Hematopoietic multipotent progenitor cell treated with erythropoietin and hydrocortisone succinate and interleukin-3 and kit ligand, for 8 days (in vitro differentiated cells): ENCODE results near the gene DHRS1.

Experiments used
- DNase-seq: peaks from one replicate; pipeline ENCODE4 v3.0.0-alpha.2; 2015

DHRS1 gene

GRCh38 chr14:24280797-24281460, 18.7 kb downstream of the DHRS1 start:
- no peak for DNase-seq

GRCh38 chr14:24279301-24280186, 20.0 kb downstream of the DHRS1 start:
- peak; percentile 87 for DNase-seq

GRCh38 chr14:24278424-24278823, 21.2 kb downstream of the DHRS1 start:
- DNase-seq = peak; percentile 64

- DNase-seq = peak; percentile 79
Measured at GRCh38 chr14:24277606-24278321, 21.8 kb downstream of the DHRS1 start.

GRCh38 chr14:24277071-24277470, 22.5 kb downstream of the DHRS1 start:
- no peak for DNase-seq

- DNase-seq = peak; percentile 72
Measured at GRCh38 chr14:24274101-24274543, 25.5 kb downstream of the DHRS1 start.

- peak; percentile 31 for DNase-seq
Measured at GRCh38 chr14:24273422-24273998, 26.1 kb downstream of the DHRS1 start.

- no peak for DNase-seq
Measured at GRCh38 chr14:24272467-24272866, 27.1 kb downstream of the DHRS1 start.

DNA sequence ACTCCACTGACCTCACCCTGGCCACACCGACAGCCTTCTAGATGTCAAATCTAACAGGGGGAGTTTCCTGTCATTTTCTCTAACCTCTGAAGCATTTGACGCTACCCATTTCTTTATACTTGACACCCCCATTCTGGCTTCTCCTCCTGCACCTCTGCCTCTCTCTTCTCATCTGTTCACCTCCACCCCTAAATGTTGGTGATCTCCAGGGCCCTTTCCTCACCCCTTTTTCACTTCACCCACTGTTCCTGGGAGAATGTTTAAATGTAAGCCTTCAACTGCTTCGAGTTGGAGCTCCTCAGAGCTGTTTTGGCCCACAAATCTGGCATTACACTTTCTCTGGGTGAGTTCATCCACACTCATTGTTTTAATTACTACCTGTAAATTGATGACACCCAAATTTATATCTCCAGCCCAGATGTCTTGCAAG, 27.7 kb downstream of the DHRS1 start:
- DNase-seq = no peak

DNA sequence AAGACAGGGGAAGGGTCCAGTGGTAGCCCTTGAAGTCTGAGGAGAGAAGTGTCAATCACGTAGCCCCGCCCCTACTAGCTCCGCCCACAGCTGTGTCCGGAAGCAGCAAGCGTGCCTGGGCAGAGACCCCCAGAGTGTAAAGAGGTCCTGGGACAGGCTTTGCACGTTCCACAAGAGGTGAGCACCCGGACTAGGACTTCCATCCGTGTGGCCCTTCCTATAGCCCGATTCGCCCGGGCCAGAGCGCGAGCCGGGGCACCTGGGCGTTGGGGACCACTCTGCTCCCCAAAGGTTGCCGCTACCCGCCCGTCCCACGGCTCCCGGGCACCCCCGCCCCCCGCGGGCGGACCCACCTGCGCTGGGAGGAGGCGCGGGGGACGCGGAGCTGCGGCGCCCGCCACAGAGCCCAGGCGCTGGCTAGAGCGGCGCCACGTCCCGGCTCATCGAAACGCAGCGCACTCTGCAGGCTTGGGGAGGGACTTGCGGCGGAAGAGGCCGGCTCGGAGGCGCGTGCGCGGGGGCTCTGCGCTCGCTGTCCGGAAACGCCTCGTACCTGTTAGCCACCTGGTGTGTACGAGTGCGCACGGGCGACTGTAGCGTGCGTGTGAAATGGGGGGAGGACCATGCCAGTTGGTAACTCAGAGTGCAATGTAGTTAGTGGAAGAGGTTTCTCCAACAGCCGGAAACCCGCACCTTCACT, 28.3 kb downstream of the DHRS1 start, which contains the start of gene RABGGTA:
Gene RABGGTA (minus strand): TSS at position 464 of the 700 bp plus-strand sequence. CDS start 482 bp downstream, outside the sequence.
- DNase-seq = peak; percentile 90

- no peak for DNase-seq
Measured at GRCh38 chr14:24270537-24271133, 28.9 kb downstream of the DHRS1 start.

DNA sequence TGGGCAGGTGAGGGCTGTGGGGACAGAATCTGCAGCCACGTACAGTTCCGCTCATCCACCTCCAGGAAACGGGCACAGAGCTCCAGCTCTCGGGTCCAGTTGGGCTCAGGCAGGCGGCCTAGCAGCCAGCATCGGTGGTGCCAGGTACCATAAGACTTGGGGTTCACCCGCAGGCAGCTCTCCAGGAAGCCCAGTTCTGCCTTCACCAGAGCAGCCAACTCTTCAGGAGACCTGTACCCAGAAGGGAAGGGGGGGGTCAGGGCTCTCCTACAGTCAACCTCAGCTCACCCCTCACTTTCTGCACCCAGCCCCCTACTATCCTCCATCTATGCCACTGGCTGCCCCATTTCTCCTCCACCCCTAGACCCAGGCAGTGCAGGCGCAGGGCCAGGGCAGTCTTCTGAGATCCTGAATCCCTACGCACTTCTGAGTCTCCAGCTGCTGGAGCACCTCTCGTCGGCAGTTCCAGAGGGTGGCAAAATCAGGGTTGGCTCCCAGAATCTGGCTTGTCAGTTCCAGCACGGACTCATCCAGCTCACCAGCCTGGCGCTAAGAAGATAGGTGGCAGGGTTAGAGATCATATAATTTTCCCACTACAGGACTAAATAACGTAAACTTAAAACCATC, 29.6 kb downstream of the DHRS1 start:
- DNase-seq = no peak

DNA sequence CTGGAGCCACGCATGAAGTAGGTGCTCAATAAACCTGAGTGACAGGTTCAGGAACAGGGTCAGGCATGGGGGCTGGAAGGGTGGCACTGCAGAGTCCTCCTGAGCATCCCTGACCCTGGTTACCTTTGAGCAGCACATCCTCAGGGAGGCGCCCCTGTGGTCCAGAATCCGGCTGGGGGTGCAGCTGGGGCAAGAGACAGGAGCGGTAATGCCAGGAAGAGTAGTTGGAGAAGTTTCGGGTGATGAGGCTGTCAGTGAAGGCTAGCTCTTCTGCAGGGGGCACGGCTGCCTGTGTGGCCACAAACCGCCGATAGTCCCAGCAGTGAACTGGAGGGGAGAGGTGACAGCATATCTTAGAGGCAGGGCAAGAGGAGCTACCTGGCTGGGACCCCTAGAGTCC, 30.2 kb downstream of the DHRS1 start:
- DNase-seq = no peak

- DNase-seq = no peak
Measured at GRCh38 chr14:24268225-24268624, 31.4 kb downstream of the DHRS1 start.

GRCh38 chr14:24267516-24267915, 32.1 kb downstream of the DHRS1 start:
- no peak for DNase-seq

DNA sequence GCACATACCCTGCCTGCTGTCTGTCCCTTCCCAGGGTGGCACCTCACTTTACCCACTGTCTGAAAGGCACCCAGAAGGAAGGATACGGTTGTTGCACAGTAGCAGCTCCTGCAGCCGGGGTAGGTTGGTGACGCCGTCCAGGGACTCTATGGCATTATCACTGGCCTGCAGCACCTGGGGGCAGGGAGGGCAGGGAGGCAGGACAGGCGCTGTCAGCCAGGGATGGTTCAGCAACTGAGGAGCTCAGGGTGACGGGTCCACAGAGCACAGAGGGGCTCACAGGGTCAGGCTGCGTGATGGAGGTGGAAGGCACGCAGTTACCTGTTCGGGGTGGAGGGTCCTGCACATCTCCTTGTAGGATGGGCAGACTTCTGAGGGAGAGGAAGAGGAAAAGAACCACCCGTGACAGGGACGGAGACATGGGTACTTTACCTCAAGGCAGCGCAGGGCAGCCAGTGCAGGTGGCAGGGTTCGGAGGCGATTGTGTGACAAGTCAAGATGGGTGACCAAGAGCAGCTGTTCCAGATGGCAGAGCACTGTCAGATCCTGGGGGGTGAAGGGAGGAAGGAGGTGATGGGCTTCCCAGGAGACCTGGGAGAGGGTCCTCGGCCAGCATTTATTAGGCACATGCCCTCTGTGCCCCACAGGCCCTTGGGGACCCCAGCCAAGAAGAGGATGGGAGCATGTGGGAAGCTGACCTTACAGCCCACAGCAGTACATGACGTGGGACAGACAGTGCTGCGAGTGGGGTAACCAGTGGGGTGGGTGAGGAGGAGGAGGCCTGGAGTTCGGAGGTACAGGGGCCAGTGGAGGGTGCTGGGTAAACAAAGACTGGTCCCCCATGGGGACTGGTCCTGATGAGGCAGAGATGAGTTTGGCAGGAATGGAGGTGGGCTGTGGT, 33.0 kb downstream of the DHRS1 start:
- no peak for DNase-seq

DNA sequence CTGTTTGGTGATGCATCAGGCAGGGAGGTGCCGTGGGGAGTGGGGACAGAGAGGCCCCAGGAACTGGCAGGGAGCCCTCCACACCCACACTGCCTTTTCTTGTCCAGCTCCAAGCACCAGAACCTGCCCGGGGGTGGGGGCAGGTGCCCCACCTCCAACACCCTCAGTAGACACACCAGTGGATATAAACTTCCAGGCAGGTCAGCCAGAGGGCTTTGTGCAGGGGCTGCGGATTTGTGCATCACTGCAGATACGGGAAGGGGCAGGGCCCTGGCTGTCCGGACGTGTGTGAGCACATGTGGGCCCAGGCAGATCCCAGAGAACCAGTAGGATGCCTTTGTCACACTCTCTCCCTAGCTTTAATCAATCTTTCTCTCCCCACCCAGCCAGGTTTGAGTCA, 35.3 kb downstream of the DHRS1 start:
- no peak for DNase-seq

DNA sequence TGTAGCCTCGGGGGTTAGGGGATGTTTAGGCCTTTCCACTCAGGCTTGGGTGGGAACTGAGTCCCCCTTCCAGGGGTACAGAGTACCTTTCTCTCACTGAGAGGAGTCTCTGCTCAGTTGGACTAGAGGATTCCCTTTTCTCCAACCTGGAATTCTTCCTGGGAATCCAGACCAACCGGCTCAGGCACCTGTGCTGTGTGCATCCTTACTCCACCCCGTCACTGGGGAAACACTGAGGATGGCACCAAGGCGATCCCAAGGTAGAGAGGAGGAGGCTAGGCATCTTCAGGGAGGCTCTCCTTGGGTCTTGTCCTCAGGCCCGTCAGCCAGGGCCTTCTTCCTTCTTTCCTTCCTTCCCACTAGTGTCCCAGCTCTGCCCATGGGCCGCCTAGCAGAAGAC, 35.7 kb downstream of the DHRS1 start:
- DNase-seq = no peak

GRCh38 chr14:24262821-24263733, 36.5 kb downstream of the DHRS1 start, which contains the start of gene TGM1:
Gene TGM1 (minus strand): TSS chr14:24263177. CDS start chr14:24262352, 825 bp downstream.
- no peak for DNase-seq
